ENCODE data around the gene CTNNAL1.

GRCh38 chr9:108994695-108995094 lies 18.6 kb downstream of the CTNNAL1 start:
- no peak for TF ChIP-seq EZH2 (IDR thresholded peaks at IDR 0.05; ENCODE audit: borderline replicate concordance, low read depth, low read length, poor library complexity, severe bottlenecking)
- TF ChIP-seq, protein P1, sequence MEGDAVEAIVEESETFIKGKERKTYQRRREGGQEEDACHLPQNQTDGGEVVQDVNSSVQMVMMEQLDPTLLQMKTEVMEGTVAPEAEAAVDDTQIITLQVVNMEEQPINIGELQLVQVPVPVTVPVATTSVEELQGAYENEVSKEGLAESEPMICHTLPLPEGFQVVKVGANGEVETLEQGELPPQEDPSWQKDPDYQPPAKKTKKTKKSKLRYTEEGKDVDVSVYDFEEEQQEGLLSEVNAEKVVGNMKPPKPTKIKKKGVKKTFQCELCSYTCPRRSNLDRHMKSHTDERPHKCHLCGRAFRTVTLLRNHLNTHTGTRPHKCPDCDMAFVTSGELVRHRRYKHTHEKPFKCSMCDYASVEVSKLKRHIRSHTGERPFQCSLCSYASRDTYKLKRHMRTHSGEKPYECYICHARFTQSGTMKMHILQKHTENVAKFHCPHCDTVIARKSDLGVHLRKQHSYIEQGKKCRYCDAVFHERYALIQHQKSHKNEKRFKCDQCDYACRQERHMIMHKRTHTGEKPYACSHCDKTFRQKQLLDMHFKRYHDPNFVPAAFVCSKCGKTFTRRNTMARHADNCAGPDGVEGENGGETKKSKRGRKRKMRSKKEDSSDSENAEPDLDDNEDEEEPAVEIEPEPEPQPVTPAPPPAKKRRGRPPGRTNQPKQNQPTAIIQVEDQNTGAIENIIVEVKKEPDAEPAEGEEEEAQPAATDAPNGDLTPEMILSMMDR (conservative IDR thresholded peaks at IDR 0.05; ENCODE audit: low read depth, low read length), result no peak

Data from A673 (cell line).